GM18520 (cell line): Measurements from ENCODE around the gene LMBR1L.
"Not testable (repeated sequence)": the region's sequence is repeated elsewhere in the genome, so short reads cannot be mapped to it uniquely, and the experiment has no call there.

Source experiments
- ATAC-seq: cut with Tn5 transposase; IDR thresholded peaks from one replicate; pipeline ENCODE4 v1.9.1; 2021; ENCODE audit not compliant: unreplicated experiment

LMBR1L gene, protein sequence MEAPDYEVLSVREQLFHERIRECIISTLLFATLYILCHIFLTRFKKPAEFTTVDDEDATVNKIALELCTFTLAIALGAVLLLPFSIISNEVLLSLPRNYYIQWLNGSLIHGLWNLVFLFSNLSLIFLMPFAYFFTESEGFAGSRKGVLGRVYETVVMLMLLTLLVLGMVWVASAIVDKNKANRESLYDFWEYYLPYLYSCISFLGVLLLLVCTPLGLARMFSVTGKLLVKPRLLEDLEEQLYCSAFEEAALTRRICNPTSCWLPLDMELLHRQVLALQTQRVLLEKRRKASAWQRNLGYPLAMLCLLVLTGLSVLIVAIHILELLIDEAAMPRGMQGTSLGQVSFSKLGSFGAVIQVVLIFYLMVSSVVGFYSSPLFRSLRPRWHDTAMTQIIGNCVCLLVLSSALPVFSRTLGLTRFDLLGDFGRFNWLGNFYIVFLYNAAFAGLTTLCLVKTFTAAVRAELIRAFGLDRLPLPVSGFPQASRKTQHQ

DNA sequence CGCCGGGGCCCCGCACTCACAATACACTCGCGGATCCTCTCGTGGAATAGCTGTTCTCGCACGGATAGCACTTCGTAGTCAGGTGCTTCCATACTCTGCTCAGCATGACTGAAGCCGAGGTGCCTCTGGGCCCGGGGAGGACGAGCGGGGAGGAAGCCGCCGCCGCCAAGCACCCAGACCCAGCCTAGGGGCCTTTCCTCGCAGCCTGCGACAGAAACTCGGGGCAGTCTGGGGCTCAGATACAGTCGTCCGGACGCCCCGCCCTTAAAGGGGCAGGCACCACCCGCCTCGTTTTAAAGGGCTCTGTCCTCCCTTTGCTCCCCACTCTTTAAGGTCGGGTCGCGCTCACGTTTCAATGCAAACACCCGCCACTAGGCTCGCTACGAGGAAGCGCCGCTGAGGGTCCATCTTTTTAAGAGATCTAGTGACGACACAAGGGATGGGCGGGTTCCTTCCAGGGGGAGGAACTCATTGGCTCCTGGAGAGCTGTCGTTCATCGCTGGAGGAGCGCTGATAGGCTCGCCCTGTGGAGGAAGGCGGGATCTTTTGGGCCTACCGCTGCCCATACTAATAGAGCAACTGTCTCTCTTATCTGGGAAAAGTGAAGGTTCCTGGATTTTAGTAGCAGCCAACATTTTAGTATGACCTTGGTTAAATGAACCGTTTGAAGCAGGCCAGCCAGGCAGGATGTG is at the start of gene LMBR1L:
Gene LMBR1L, minus strand, starts transcription at position 384 of the 692 bp plus-strand sequence. Its CDS starts 292 bp downstream, at position 92.
- ATAC-seq, result peak; percentile 99

DNA sequence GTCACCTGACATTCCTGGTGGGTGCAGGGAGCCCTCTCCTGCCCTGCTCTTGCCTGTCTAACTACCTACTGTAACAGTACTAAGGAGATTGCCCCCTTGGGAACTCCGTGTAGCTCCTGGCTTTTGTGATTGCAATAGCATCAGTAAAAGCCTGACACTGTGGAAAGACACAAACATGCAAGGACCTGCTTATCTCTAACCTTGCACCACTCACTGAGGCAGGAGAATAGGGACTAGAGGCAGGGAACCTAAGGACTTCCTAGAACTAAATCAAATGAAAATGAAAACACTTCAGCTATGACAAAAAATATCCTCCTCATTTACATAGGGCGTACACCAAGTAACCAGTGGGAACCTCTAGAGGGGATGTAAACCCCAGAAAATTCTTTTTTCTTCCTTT is 49.8 kb upstream of the LMBR1L start:
- no peak for ATAC-seq

GRCh38 chr12:49154221-49154620 is 43.6 kb upstream of the LMBR1L start:
- no peak for ATAC-seq

DNA sequence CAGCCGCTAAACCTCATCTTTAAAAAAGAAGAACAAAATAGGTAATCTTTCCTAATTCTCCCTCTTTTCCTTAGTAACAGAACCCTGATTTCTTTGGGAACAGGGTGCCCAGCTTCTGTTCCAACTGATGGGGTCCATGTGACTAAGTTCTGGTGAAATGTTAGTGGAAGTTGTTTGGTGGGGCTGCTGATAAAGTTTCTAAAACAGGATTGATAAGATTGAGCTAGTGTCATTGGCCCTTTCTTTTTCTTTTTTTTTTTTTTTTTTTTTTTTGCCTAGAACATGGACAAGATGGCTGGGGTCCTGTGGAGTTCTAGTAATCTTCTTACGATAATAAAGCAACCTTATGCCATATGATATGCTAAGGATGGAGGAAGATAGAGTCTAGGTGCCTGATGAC is 36.7 kb upstream of the LMBR1L start:
- ATAC-seq, result no peak

DNA sequence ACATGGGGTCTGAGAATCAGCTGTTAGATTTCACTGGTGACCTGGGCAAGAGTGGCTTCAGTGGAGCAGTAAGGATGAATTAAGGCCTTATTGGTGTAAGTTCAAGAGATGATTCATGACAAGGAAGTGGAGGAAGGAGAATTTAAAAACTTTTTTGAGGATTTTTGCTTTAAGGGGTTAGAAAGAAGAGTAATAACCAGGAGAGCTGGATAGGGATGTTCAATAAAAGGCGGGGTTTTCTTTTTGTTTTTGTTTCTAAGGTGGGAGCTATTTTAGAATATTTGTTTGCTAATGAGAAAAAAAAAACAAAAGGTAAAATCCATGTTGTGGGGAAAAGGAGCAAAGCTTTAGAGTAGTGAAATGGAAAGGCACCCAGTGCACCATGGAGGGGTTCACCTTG is 35.8 kb upstream of the LMBR1L start:
- no peak for ATAC-seq

DNA sequence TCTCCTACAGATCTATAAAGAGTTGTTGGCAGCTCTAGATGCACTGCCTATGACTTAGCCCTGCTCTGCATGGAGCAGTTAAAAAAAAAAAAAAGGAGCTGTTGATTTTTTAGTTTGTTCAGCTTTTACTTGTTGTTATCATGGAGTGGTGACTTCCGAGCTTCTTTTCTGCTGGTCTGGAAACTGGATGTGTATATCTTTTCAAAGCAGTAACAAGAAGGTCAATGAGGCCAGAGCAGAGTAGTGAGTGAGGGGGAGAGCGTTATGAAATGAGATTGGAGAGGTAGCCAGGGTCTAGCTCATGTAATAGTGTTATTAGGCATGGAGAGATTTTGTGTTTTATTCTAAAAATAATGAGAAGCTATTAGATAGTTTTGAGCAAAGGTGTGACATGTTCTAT is 33.7 kb upstream of the LMBR1L start:
- ATAC-seq, result no peak

DNA sequence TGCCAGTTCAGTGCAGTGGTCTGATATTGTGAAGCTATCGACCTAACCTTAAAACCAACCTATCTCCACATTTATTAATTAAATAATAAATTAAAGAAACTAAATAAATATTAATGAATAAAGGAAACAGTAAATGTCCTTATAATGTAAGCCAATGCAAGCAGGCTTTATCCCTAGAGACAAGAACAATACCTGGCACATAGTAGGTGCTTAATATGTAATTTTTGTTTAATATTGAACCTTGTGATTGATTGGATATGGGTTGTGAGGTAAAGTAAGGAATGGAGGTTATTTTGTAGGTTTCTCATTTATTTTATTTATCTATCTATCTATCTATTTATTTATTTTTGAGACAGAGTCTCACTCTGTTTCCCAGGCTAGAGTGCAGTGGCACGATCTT is 28.4 kb upstream of the LMBR1L start:
- ATAC-seq, result no peak

DNA sequence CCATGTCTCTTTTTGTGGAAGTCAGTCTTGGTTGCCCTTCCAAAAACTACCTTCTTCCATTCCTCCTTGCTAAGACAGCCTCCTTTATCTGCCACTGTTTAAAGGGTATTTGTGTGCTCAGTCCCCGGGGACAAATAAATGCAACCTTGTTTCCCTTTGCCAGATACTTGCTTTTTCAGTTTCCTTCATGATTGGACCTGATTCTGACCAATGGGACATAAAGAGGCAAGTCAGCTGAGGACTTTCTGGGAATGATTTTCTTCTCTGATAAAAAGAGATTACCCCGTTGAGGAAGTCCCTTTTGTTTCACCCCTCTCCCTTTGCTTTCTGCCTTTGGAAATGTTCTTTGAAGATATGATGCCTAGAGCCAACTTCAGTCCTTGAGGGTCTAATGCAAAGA is 27.9 kb upstream of the LMBR1L start:
- ATAC-seq, result no peak

DNA sequence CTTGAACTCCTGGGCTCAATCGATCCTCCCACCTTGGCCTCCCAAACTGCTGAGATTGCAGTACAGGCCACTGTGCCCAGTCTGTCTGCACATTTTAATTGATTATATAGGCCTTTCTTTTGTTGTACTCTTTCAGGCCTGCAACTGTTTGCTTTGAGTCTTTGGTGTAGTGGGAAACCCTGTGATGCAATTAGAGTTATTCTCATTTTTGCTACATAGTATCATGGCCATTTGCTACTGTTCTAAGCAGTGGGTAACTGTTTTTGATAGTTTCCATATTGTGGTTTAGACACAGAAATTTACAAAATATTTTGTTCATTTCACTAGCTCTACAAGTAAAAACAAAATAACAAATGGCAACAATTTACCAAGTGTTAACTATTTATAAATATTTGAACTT is 26.8 kb upstream of the LMBR1L start:
- ATAC-seq, result no peak

GRCh38 chr12:49136997-49137396 is 26.4 kb upstream of the LMBR1L start:
- not testable (repeated sequence) for ATAC-seq

GRCh38 chr12:49133590-49133989 is 22.9 kb upstream of the LMBR1L start:
- ATAC-seq, result no peak

- no peak for ATAC-seq
Measured at GRCh38 chr12:49133014-49133413, 22.4 kb upstream of the LMBR1L start.

- no peak for ATAC-seq
Measured at GRCh38 chr12:49131894-49132461, 21.3 kb upstream of the LMBR1L start.

DNA sequence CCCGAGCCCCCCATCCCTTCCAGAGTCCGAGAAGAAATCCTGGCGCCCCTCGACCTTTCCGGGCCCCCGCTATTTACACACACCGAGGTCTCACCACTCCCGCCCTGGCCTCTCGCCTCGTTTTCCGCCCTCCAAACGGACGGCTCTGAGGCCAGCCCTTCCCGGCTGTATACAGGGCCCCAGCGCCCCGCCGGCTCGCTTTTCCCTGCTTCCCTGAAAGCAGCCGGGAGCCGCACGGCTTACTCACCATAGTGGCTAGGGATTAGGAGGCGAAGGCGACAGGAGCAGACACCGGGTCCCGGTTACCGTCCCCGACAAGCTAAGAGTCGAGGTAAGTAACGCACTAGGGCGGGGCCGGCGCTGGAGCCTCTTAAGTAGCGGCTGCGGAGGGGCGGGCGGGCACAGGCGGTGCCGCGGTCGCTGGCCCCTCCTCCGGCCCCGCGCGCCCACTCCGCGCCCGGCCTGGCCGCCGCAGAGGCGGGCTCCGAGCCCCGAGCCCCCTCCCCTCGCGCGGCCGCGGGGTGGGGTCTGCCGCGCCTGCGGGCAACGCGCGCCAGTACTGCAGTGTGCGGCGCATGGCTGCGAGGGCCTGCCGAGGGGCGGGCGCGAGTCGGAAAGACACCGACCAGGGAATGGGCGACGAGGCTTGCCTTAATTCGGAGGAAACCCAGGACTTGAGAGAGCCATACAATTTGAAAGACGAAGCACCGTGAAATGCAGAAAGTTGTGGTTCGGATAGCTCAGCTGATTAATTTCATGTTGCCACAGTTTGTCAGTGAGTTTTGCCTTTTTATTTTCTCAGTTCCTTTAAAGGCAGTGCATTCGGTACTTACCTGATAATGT is 20.6 kb upstream of the LMBR1L start, which contains the start of gene TUBA1B:
Gene TUBA1B, minus strand, starts transcription at position 345 of the 843 bp plus-strand sequence. Its CDS starts 95 bp downstream, at position 250.
- peak; percentile 65 for ATAC-seq

DNA sequence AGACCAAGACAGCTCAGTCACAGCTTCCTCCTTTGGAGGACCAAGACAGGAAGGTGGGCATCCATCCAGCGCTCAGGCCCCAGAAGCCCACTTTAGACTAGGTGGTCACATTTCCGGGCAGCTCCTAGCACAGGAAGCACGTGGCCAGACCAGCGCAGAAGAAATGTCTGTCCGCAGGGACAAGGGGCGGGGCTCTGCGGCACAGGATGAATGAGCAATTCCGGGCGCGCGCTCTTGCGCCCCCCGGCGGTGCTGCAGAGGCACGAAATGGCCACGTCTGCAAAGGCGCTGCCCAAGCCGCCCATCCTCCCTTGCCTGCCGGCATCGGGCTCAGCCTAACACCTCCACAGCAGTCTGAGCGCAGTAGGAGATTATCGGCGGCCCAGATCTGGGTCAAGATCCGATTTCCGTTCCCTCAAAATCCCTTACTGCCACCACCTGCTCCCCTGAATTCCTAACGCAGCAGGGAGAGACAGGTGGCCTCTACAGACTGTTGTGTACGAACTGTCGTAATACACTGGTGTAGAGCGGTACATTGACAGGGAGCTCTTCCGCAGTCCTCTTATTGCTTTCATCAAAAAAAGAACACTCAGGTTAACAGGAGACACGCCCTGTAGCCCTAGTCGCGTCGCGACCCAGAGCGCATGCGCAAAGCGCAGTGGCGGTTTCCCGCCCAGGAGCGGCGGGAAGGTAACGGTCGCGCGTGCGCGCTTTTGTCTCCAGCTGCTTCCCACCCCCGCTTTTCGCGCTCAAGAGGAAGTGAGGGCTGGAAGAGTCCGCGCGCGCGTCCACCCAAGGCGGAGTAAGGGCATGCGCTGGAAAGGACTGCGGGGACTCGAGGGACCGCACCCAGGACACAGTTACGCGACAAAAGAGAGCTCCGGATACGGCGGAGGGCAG is 19.8 kb upstream of the LMBR1L start:
- ATAC-seq, result peak; percentile 40

DNA sequence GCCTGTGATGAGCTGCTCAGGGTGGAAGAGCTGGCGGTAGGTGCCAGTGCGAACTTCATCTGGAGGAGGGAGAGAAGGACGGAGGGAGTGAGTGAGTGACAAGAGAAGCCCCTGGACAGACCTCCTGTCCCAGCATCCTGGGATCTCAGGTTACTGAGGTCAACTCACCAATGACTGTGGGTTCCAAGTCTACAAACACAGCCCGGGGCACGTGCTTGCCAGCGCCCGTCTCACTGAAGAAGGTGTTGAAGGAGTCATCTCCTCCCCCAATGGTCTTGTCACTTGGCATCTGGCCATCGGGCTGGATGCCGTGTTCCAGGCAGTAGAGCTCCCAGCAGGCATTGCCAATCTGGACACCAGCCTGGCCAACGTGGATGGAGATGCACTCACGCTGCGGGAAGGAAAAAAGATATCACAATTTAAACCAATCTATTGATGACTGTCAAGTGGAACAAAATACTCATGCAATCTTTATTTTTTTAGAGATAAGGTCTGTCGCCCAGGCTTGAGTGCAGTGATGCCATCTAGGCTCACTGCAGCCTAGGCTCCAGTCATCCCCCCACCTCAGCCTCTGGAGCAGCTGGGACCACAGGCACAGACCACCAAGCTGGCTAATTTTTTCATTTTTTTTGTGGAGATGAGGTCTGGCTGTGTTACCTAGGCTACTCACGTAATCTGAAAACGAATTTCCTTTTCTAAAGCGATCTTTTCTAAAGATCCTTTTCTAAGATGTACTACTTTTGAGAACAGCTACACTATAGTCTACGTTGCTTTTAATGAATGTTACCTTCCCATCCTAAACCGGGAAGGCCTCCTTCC is 18.9 kb upstream of the LMBR1L start:
- ATAC-seq, result no peak

DNA sequence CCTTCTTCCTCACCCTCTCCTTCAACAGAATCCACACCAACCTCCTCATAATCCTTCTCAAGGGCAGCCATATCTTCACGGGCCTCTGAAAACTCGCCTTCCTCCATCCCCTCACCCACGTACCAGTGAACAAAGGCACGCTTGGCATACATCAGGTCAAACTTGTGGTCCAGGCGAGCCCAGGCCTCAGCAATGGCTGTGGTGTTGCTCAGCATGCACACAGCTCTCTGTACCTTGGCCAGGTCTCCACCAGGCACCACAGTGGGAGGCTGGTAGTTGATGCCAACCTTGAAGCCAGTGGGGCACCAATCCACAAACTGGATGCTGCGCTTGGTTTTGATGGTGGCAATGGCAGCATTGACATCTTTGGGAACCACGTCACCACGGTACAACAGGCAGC is 17.3 kb upstream of the LMBR1L start:
- ATAC-seq, result not testable (repeated sequence)

DNA sequence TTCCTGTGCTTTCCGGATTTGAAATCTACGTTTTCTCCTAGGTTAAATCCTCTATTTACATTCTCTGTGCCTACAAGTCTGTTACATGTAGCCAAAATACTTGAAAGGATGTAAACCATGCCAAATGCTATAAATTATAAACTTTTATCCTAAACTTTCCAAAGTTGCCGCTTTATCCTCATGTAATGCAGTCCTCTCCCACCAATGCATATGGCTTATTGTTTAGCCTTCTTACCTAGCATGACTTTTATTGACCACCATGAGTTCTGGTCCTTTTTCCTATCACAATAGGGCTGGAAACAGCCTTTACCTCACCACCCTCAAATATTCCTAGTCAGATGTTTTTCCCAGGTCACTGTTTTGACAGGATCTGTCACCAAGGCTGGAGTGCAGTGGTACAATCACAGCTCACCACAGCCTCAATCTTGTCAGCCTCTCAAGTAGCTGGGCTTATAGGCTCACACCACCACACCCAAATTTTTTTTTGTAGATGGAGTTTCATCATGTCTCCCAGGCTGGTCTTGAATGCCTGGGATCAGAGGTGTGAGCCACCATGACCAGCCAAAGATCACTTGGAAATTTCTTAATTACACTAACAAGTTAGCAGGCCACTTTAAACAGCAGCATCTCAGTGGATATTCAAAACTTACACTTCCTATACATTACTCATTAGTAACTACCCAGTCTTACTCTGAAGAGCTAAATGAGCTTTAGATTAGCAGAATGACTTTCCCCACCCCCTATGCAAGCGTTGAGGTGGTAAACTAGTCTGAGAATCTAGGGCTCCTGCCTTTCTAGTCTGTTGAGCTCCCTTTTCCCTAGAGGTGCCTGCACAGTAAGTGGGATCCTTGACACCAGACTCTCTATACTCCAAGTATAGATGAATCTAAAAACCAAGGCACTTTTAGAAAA is 16.5 kb upstream of the LMBR1L start:
- ATAC-seq, result no peak
